Endodermal cell (in vitro differentiated cells): ENCODE measurements around the gene HPCAL1. TPM values are rescaled to one million over a fixed set of nuclear protein-coding genes. Genes with fewer than 3 reads are reported as not detected.

Experiments used
- DNase-seq: peaks from one replicate; pipeline ENCODE4 v3.0.0-alpha.2; 2017
- H3K27ac ChIP-seq: 2 replicates; pipeline ENCODE4 v1.5.1; 2013; ENCODE audit warnings: mild to moderate bottlenecking, low read depth, low read length, moderate library complexity
- H3K27me3 ChIP-seq: 2 replicates; pipeline ENCODE4 v1.6.1; 2013; ENCODE audit warnings: mild to moderate bottlenecking, low read length, moderate library complexity; ENCODE audit not compliant: insufficient read depth, control insufficient read depth, poor library complexity, severe bottlenecking
- H3K36me3 ChIP-seq: 2 replicates; pipeline ENCODE4 v1.7.0; 2013; ENCODE audit warnings: mild to moderate bottlenecking, low read length, moderate library complexity; ENCODE audit not compliant: control insufficient read depth, insufficient read depth
- H3K4me1 ChIP-seq: one replicate; pipeline ENCODE4 v1.7.0; 2013; ENCODE audit warnings: low read length; ENCODE audit not compliant: control insufficient read depth, insufficient read depth
- H3K4me3 ChIP-seq: 2 replicates; pipeline ENCODE4 v1.5.1; 2013; ENCODE audit warnings: mild to moderate bottlenecking, low read length, moderate library complexity
- H3K9ac ChIP-seq: 2 replicates; pipeline ENCODE4 v1.6.1; 2013; ENCODE audit warnings: mild to moderate bottlenecking, low read length, moderate library complexity; ENCODE audit not compliant: poor library complexity, severe bottlenecking; ENCODE audit errors: extremely low read depth
- H3K9me3 ChIP-seq: 2 replicates; pipeline ENCODE4 v1.6.1; 2013; ENCODE audit warnings: mild to moderate bottlenecking, low read length, moderate library complexity; ENCODE audit not compliant: control insufficient read depth
- H3K27ac Mint-ChIP-seq: 2 replicates; pipeline ENCODE4 v1.8.0; 2020; ENCODE audit warnings: mixed read lengths
- H3K27me3 Mint-ChIP-seq: 2 replicates; pipeline ENCODE4 v1.8.0; 2021; ENCODE audit warnings: mild to moderate bottlenecking, mixed read lengths; ENCODE audit not compliant: insufficient read depth
- H3K36me3 Mint-ChIP-seq: 2 replicates; pipeline ENCODE4 v1.8.0; 2020; ENCODE audit warnings: low read depth, mixed read lengths
- H3K4me1 Mint-ChIP-seq: 2 replicates; pipeline ENCODE4 v1.8.0; 2020; ENCODE audit warnings: mixed read lengths
- H3K4me3 Mint-ChIP-seq: 2 replicates; pipeline ENCODE4 v1.8.0; 2020; ENCODE audit warnings: mild to moderate bottlenecking, moderate library complexity, mixed read lengths
- H3K9me3 Mint-ChIP-seq: 2 replicates; pipeline ENCODE4 v1.8.0; 2020; ENCODE audit warnings: mild to moderate bottlenecking, mixed read lengths
- CTCF ChIP-seq: fragments of 200-600 bp; sonication (generic); conservative IDR thresholded peaks from 2 replicates; pipeline ENCODE4 v1.5.0; 2021; ENCODE audit warnings: antibody characterized with exemption, mild to moderate bottlenecking
- WGBS, 2 experiments: methylation state at CpG; one replicate each; pipeline versions ENCODE4 v1.1.5 to v1.1.7; 2013; ENCODE audit warnings: missing lambda C conversion rate in 2 of 2, mixed read lengths in 1 of 2; ENCODE audit not compliant: insufficient coverage in 1 of 2, insufficient read length in 1 of 2; 5-methylcytosine and 5-hydroxymethylcytosine counted together
- total RNA-seq, 2 donors: library from RNA; stranded (reverse); fragmentation: NEBNext Ultra II Directional in 1 of 2; extraction: Animal tissue kit (Norgen Biotek cat#: 25700) in 1 of 2; gene quantifications; 2 replicates in 1 of 2; 3 replicates in 1 of 2; pipeline ENCODE4 v1.2.1, GENCODE V29; 2021

HPCAL1 gene
- total RNA-seq, 2 donors from 2014 or later, result 6.8 to 8.1 TPM

GRCh38 chr2:10346929-10347561 is 44.3 kb downstream of the HPCAL1 start:
- no peak overlapping the region for H3K27ac Mint-ChIP-seq
- H3K27me3 Mint-ChIP-seq, result peaks cover 5% of the 10 kb centered on the region
- no peaks in the 10 kb centered on the region for H3K9me3 Mint-ChIP-seq
- no peaks in the 10 kb centered on the region for H3K36me3 ChIP-seq
- H3K4me3 ChIP-seq, result no peak overlapping the region
- H3K4me1 ChIP-seq, result no peaks in the 10 kb centered on the region
- no peak overlapping the region for H3K4me3 Mint-ChIP-seq
- peak; percentile 18 for TF ChIP-seq CTCF
- H3K9me3 ChIP-seq, result no peaks in the 10 kb centered on the region
- WGBS, 2 experiments, result 63 to 67% methylated on average over 12 to 16 of the region's 16 CpGs
- no peak overlapping the region for H3K27ac ChIP-seq
- no peaks in the 10 kb centered on the region for H3K36me3 Mint-ChIP-seq
- peak; percentile 69 for DNase-seq
- H3K4me1 Mint-ChIP-seq, result no peaks in the 10 kb centered on the region
- H3K27me3 ChIP-seq, result no peaks in the 10 kb centered on the region
- no peak overlapping the region for H3K9ac ChIP-seq

- no peaks in the 10 kb centered on the region for H3K4me1 Mint-ChIP-seq
- no peak overlapping the region for H3K4me3 Mint-ChIP-seq
- no peak for TF ChIP-seq CTCF
- no peaks in the 10 kb centered on the region for H3K4me1 ChIP-seq
- H3K9me3 ChIP-seq, result no peaks in the 10 kb centered on the region
- H3K27me3 ChIP-seq, result no peaks in the 10 kb centered on the region
- no peak overlapping the region for H3K4me3 ChIP-seq
- H3K9me3 Mint-ChIP-seq, result no peaks in the 10 kb centered on the region
- 85 to 88% methylated on average over 6 to 7 of the region's 7 CpGs for WGBS, 2 experiments
- peaks cover 8% of the 10 kb centered on the region for H3K27me3 Mint-ChIP-seq
- H3K36me3 Mint-ChIP-seq, result no peaks in the 10 kb centered on the region
- no peak for DNase-seq
- no peaks in the 10 kb centered on the region for H3K36me3 ChIP-seq
- no peak overlapping the region for H3K9ac ChIP-seq
- H3K27ac ChIP-seq, result no peak overlapping the region
- H3K27ac Mint-ChIP-seq, result no peak overlapping the region
These were observed 44.9 kb downstream of the HPCAL1 start for GRCh38 chr2:10347562-10347948.

- TF ChIP-seq CTCF, result no peak
- Mint-ChIP-seq H3K36me3 (no peaks in the 10 kb centered on the region), H3K4me1 (no peaks in the 10 kb centered on the region), H3K4me3 (no peak overlapping the region), H3K27ac (no peak overlapping the region), H3K27me3 (peaks cover 8% of the 10 kb centered on the region), H3K9me3 (no peaks in the 10 kb centered on the region)
- no peak overlapping the region for H3K4me3 ChIP-seq
- 86 to 98% methylated on average over 4 to 7 of the region's 7 CpGs for WGBS, 2 experiments
- no peaks in the 10 kb centered on the region for H3K36me3 ChIP-seq
- H3K4me1 ChIP-seq, result no peaks in the 10 kb centered on the region
- H3K9ac ChIP-seq, result no peak overlapping the region
- H3K9me3 ChIP-seq, result no peaks in the 10 kb centered on the region
- no peaks in the 10 kb centered on the region for H3K27me3 ChIP-seq
- DNase-seq, result no peak
- no peak overlapping the region for H3K27ac ChIP-seq
These were observed 46.2 kb downstream of the HPCAL1 start for GRCh38 chr2:10348891-10349290.
